ENCODE data around the gene MLYCD. TPM values are rescaled to one million over a fixed set of nuclear protein-coding genes. Genes with fewer than 3 reads are reported as not detected.

The MLYCD gene
- total and polyA plus RNA-seq, 4 donors, result 3.7 to 24.4 (median 7.5) TPM

GRCh38 chr16:83932304-83932703 is 33.4 kb downstream of the MLYCD start:
- no peak for DNase-seq (ENCODE audit: low spot score)
- Histone ChIP-seq H3K27me3 (ENCODE audit: control insufficient read depth in 4 of 4, insufficient read depth in 4 of 4, low read length in 3 of 4) (no peaks in the 10 kb centered on the region), H3K36me3 (ENCODE audit: control insufficient read depth in 4 of 4, insufficient read depth in 3 of 4, low read depth in 1 of 4, low read length in 3 of 4) (peaks cover 0 to 1% (median 0%) of the 10 kb centered on the region in 4 donors), H3K4me3 (ENCODE audit: low read depth in 1 of 3, low read length in 3 of 3) (no peak overlapping the region), H3K9ac (ENCODE audit: low read depth in 1 of 2, low read length in 2 of 2) (no peak overlapping the region), H3K9me3 (ENCODE audit: control insufficient read depth in 4 of 4, low read length in 3 of 4) (no peaks in the 10 kb centered on the region), H3K27ac (ENCODE audit: low read depth in 1 of 2, low read length in 2 of 2) (no peak overlapping the region), H3K4me1 (ENCODE audit: control insufficient read depth in 4 of 4, insufficient read depth in 4 of 4, low read length in 3 of 4) (peaks cover 2 to 16% (median 13%) of the 10 kb centered on the region in 4 donors)
- TF ChIP-seq JUND (IDR thresholded peaks at IDR 0.05) (no peak), REST (IDR thresholded peaks at IDR 0.05) (no peak), GABPA (IDR thresholded peaks at IDR 0.05 in 1 of 2, conservative IDR thresholded peaks at IDR 0.05 in 1 of 2) (no peak)
- 93% methylated on average over 11 of the region's 11 CpGs for WGBS

- no peak overlapping the region for H3K27ac ChIP-seq (ENCODE audit: low read depth in 1 of 2, low read length in 2 of 2)
- H3K4me1 ChIP-seq (ENCODE audit: control insufficient read depth in 4 of 4, insufficient read depth in 4 of 4, low read length in 3 of 4), result peaks cover 1 to 14% (median 6%) of the 10 kb centered on the region in 4 donors
- H3K4me3 ChIP-seq (ENCODE audit: low read depth in 1 of 3, low read length in 3 of 3), result no peak overlapping the region
- H3K27me3 ChIP-seq (ENCODE audit: control insufficient read depth in 4 of 4, insufficient read depth in 4 of 4, low read length in 3 of 4), result no peaks in the 10 kb centered on the region
- DNase-seq (ENCODE audit: low spot score), result no peak
- 93% methylated on average over 25 of the region's 25 CpGs for WGBS
- no peak for TF ChIP-seq HNF4A (conservative IDR thresholded peaks at IDR 0.05)
- no peak for TF ChIP-seq RXRA (IDR thresholded peaks at IDR 0.05)
- TF ChIP-seq JUND (IDR thresholded peaks at IDR 0.05), result no peak
- no peak for TF ChIP-seq TAF1 (conservative IDR thresholded peaks at IDR 0.05)
- TF ChIP-seq REST (IDR thresholded peaks at IDR 0.05), result no peak
- no peak for TF ChIP-seq FOXA1 (IDR thresholded peaks at IDR 0.05)
- TF ChIP-seq FOXA2 (IDR thresholded peaks at IDR 0.05), result no peak
- no peak for TF ChIP-seq YY1 (IDR thresholded peaks at IDR 0.05)
- TF ChIP-seq HNF4G (IDR thresholded peaks at IDR 0.05), result no peak
- no peaks in the 10 kb centered on the region for H3K9me3 ChIP-seq (ENCODE audit: control insufficient read depth in 4 of 4, low read length in 3 of 4)
- H3K9ac ChIP-seq (ENCODE audit: low read depth in 1 of 2, low read length in 2 of 2), result no peak overlapping the region
- peaks cover 0 to 5% (median 0%) of the 10 kb centered on the region in 4 donors for H3K36me3 ChIP-seq (ENCODE audit: control insufficient read depth in 4 of 4, insufficient read depth in 3 of 4, low read depth in 1 of 4, low read length in 3 of 4)
Observed at GRCh38 chr16:83932955-83933673, 34.2 kb downstream of the MLYCD start.

Measured in liver (tissue), 9 donors.